ENCODE measurements around the gene RGS17.
A peak's percentile ranks its signal among the peaks of the same experiment; 100 is the strongest.

RGS17 gene

GRCh38 chr6:153131037-153131981 is at the start of gene RGS17:
Gene RGS17, minus strand, starts transcription at chr6:153131282. Its CDS starts 87,264 bp downstream, at chr6:153044018.
- Histone ChIP-seq H4K20me1 (ENCODE audit: insufficient read depth) (no peaks in the 10 kb centered on the region), H3K4me1 (ENCODE audit: low read depth, poor library complexity, severe bottlenecking) (no peaks in the 10 kb centered on the region), H3K27me3 (ENCODE audit: insufficient read depth, low read depth) (no peaks in the 10 kb centered on the region), H3K36me3 (ENCODE audit: insufficient read depth) (no peaks in the 10 kb centered on the region), H2AFZ (ENCODE audit: low read depth) (peak within 1 kb of the TSS; percentile 88), H3K9ac (no peak within 1 kb of the TSS; the same call in 1 of the 2 replicates), H3K27ac (no peak within 1 kb of the TSS), H3K79me2 (ENCODE audit: insufficient read depth, low read depth) (no peaks in the 10 kb centered on the region), H3K4me2 (peak within 1 kb of the TSS; percentile 80), H3K4me3 (IDR thresholded peaks at IDR 0.05; ENCODE audit: insufficient read depth, low read depth, low read length) (no peak within 1 kb of the TSS)
- no peak for TF ChIP-seq CTCF (conservative IDR thresholded peaks at IDR 0.05; ENCODE audit: low read depth, low read length)

- Histone ChIP-seq H3K36me3 (ENCODE audit: insufficient read depth) (no peaks in the 10 kb centered on the region), H3K27ac (no peak overlapping the region), H3K79me2 (ENCODE audit: insufficient read depth, low read depth) (no peaks in the 10 kb centered on the region), H2AFZ (ENCODE audit: low read depth) (no peak overlapping the region), H3K9ac (no peak overlapping the region), H3K27me3 (ENCODE audit: insufficient read depth, low read depth) (no peaks in the 10 kb centered on the region), H3K4me2 (no peak overlapping the region), H4K20me1 (ENCODE audit: insufficient read depth) (no peaks in the 10 kb centered on the region), H3K4me3 (IDR thresholded peaks at IDR 0.05; ENCODE audit: insufficient read depth, low read depth, low read length) (no peak overlapping the region), H3K4me1 (ENCODE audit: low read depth, poor library complexity, severe bottlenecking) (no peaks in the 10 kb centered on the region)
- TF ChIP-seq CTCF (conservative IDR thresholded peaks at IDR 0.05; ENCODE audit: low read depth, low read length) = no peak
Measured at GRCh38 chr6:153172815-153173214, 41.7 kb upstream of the RGS17 start.

- H3K79me2 ChIP-seq (ENCODE audit: insufficient read depth, low read depth) = no peaks in the 10 kb centered on the region
- no peak overlapping the region for H3K9ac ChIP-seq
- H3K4me1 ChIP-seq (ENCODE audit: low read depth, poor library complexity, severe bottlenecking) = no peaks in the 10 kb centered on the region
- H2AFZ ChIP-seq (ENCODE audit: low read depth) = no peak overlapping the region
- H4K20me1 ChIP-seq (ENCODE audit: insufficient read depth) = no peaks in the 10 kb centered on the region
- no peak overlapping the region for H3K4me2 ChIP-seq
- TF ChIP-seq CTCF (conservative IDR thresholded peaks at IDR 0.05; ENCODE audit: low read depth, low read length) = no peak
- H3K36me3 ChIP-seq (ENCODE audit: insufficient read depth) = no peaks in the 10 kb centered on the region
- H3K27me3 ChIP-seq (ENCODE audit: insufficient read depth, low read depth) = no peaks in the 10 kb centered on the region
- no peak overlapping the region for H3K4me3 ChIP-seq (IDR thresholded peaks at IDR 0.05; ENCODE audit: insufficient read depth, low read depth, low read length)
- H3K27ac ChIP-seq = no peak overlapping the region
Measured at GRCh38 chr6:153170511-153170910, 39.4 kb upstream of the RGS17 start.

- no peaks in the 10 kb centered on the region for H3K4me1 ChIP-seq (ENCODE audit: low read depth, poor library complexity, severe bottlenecking)
- H4K20me1 ChIP-seq (ENCODE audit: insufficient read depth) = no peaks in the 10 kb centered on the region
- no peak overlapping the region for H3K4me3 ChIP-seq (IDR thresholded peaks at IDR 0.05; ENCODE audit: insufficient read depth, low read depth, low read length)
- H3K27ac ChIP-seq = no peak overlapping the region
- H2AFZ ChIP-seq (ENCODE audit: low read depth) = no peak overlapping the region
- no peaks in the 10 kb centered on the region for H3K79me2 ChIP-seq (ENCODE audit: insufficient read depth, low read depth)
- no peaks in the 10 kb centered on the region for H3K36me3 ChIP-seq (ENCODE audit: insufficient read depth)
- no peak overlapping the region for H3K9ac ChIP-seq
- TF ChIP-seq CTCF (conservative IDR thresholded peaks at IDR 0.05; ENCODE audit: low read depth, low read length) = no peak
- no peak overlapping the region for H3K4me2 ChIP-seq
- H3K27me3 ChIP-seq (ENCODE audit: insufficient read depth, low read depth) = no peaks in the 10 kb centered on the region
Measured at GRCh38 chr6:153167907-153168306, 36.8 kb upstream of the RGS17 start.
